Measurements from ENCODE around the gene PNMA6F.
"Not testable (repeated sequence)": the region's sequence is repeated elsewhere in the genome, so short reads cannot be mapped to it uniquely, and the experiment has no call there.

The PNMA6F gene

GRCh38 chrX:153334654-153335295 lies 13.2 kb upstream of the PNMA6F start:
- DNase-seq, result no peak

GRCh38 chrX:153333821-153334653 lies 12.5 kb upstream of the PNMA6F start, which contains the start of gene ZNF275:
ZNF275 (plus strand) TSS chrX:153334153; CDS start chrX:153336680, 2,527 bp downstream.
- DNase-seq, result peak; percentile 71

GRCh38 chrX:153333266-153333665 lies 11.7 kb upstream of the PNMA6F start:
- DNase-seq, result peak; percentile 50

- DNase-seq, result no peak
Observed at GRCh38 chrX:153327561-153327960, 6.0 kb upstream of the PNMA6F start.

GRCh38 chrX:153320555-153321184 lies 897 bp downstream of the PNMA6F start:
- no peak for DNase-seq

- not testable (repeated sequence) for DNase-seq
Observed at GRCh38 chrX:153320047-153320443, 1.5 kb downstream of the PNMA6F start.

- DNase-seq, result no peak
Observed at GRCh38 chrX:153319295-153320046, 2.1 kb downstream of the PNMA6F start.

GRCh38 chrX:153318811-153319210 lies 2.8 kb downstream of the PNMA6F start:
- no peak for DNase-seq

- DNase-seq, result no peak
Observed at GRCh38 chrX:153317996-153318722, 3.4 kb downstream of the PNMA6F start.

- DNase-seq, result no peak
Observed at GRCh38 chrX:153317306-153317705, 4.3 kb downstream of the PNMA6F start.

- no peak for DNase-seq
Observed at GRCh38 chrX:153312842-153313241, 8.7 kb downstream of the PNMA6F start.

- no peak for DNase-seq
Observed at GRCh38 chrX:153312041-153312440, 9.5 kb downstream of the PNMA6F start.

- DNase-seq, result no peak
Observed at GRCh38 chrX:153310901-153311300, 10.7 kb downstream of the PNMA6F start.

- DNase-seq, result no peak
Observed at GRCh38 chrX:153307276-153308178, 14.0 kb downstream of the PNMA6F start.

- DNase-seq, result no peak
Observed at GRCh38 chrX:153306527-153307115, 14.9 kb downstream of the PNMA6F start.

GRCh38 chrX:153305972-153306371 lies 15.6 kb downstream of the PNMA6F start:
- no peak for DNase-seq

- no peak for DNase-seq
Observed at GRCh38 chrX:153304988-153305736, 16.4 kb downstream of the PNMA6F start.

- no peak for DNase-seq
Observed at GRCh38 chrX:153303276-153304262, 18.0 kb downstream of the PNMA6F start.

GRCh38 chrX:153302796-153303195 lies 18.8 kb downstream of the PNMA6F start:
- DNase-seq, result no peak

Data from HCEC 1CT (cell line).